Inferior parietal cortex (tissue), 1 donor: ENCODE measurements around the gene DNAH9.
"Not testable (repeated sequence)": the region's sequence is repeated elsewhere in the genome, so short reads cannot be mapped to it uniquely, and the experiment has no call there.

ENCODE experiments used
- DNase-seq: peaks from one replicate; pipeline ENCODE4 v3.0.0-alpha.2; 2016; ENCODE audit errors: extremely low spot score

DNAH9 gene

GRCh38 chr17:11954936-11955335, 356.7 kb downstream of the DNAH9 start:
- no peak for DNase-seq

GRCh38 chr17:11969565-11969964, 371.3 kb downstream of the DNAH9 start:
- no peak for DNase-seq

GRCh38 chr17:11972741-11973140, 374.5 kb downstream of the DNAH9 start:
- not testable (repeated sequence) for DNase-seq

GRCh38 chr17:11979795-11980194, 381.5 kb downstream of the DNAH9 start:
- no peak for DNase-seq

GRCh38 chr17:11980813-11981212, 382.5 kb downstream of the DNAH9 start:
- no peak for DNase-seq

GRCh38 chr17:11981862-11982261, 383.6 kb downstream of the DNAH9 start:
- DNase-seq = no peak

- no peak for DNase-seq
Measured at GRCh38 chr17:11986179-11986941, 388.1 kb downstream of the DNAH9 start.

GRCh38 chr17:11986942-11987329, 388.7 kb downstream of the DNAH9 start:
- DNase-seq = peak; percentile 78

GRCh38 chr17:11990363-11990983, 392.2 kb downstream of the DNAH9 start:
- DNase-seq = no peak

GRCh38 chr17:11991461-11991860, 393.2 kb downstream of the DNAH9 start:
- no peak for DNase-seq

GRCh38 chr17:11996722-11997146, 398.5 kb downstream of the DNAH9 start:
- DNase-seq = peak; percentile 53

- peak; percentile 87 for DNase-seq
Measured at GRCh38 chr17:11997147-11997971, 399.1 kb downstream of the DNAH9 start, which contains the start of gene ZNF18. Gene ZNF18, minus strand, starts transcription at chr17:11997475. Its CDS starts 4,646 bp downstream, at chr17:11992829.

GRCh38 chr17:11997972-11998233, 399.6 kb downstream of the DNAH9 start:
- DNase-seq = no peak

- no peak for DNase-seq
Measured at GRCh38 chr17:11999696-12000095, 401.4 kb downstream of the DNAH9 start.

- no peak for DNase-seq
Measured at GRCh38 chr17:12007466-12007865, 409.2 kb downstream of the DNAH9 start.
